SU-DHL-6 (cell line): ENCODE results near the gene BCAN.

Experiments used
- H2AFZ ChIP-seq: fragments of 200-600 bp; sonication (generic); 2 replicates; pipeline ENCODE4 v1.6.1; 2014; ENCODE audit warnings: low read depth, mild to moderate bottlenecking, moderate library complexity, mixed read lengths, antibody characterized with exemption, low read length; ENCODE audit not compliant: severe bottlenecking
- H3F3A ChIP-seq: fragments of 200-600 bp; shearing (Covaris generic); 2 replicates; pipeline ENCODE4 v1.6.0; 2016; ENCODE audit warnings: antibody characterized with exemption, mild to moderate bottlenecking; ENCODE audit not compliant: insufficient read depth
- H3K27ac ChIP-seq: fragments of 200-600 bp; sonication (generic); 2 replicates; pipeline ENCODE4 v1.5.1; 2016; ENCODE audit warnings: low read depth, mild to moderate bottlenecking, low read length, moderate library complexity, mixed read lengths
- H3K27me3 ChIP-seq: fragments of 200-600 bp; sonication (generic), shearing (Covaris generic); 2 replicates; pipeline ENCODE4 v1.6.0; 2014; ENCODE audit warnings: mild to moderate bottlenecking, low read length
- H3K36me3 ChIP-seq: fragments of 200-600 bp; sonication (generic); 2 replicates; pipeline ENCODE4 v1.6.1; 2014; ENCODE audit warnings: mild to moderate bottlenecking, low read length, mixed read lengths
- H3K4me2 ChIP-seq: fragments of 300-600, 200-600 bp; shearing (Covaris generic), sonication (generic); 2 replicates; pipeline ENCODE4 v1.6.0; 2014; ENCODE audit warnings: low read length, low read depth, mild to moderate bottlenecking; ENCODE audit not compliant: poor library complexity, severe bottlenecking
- H3K4me3 ChIP-seq: fragments of 200-600 bp; sonication (generic); 2 replicates; pipeline ENCODE4 v1.5.1; 2014; ENCODE audit warnings: antibody characterized with exemption, low read length, mild to moderate bottlenecking, mixed read lengths; ENCODE audit not compliant: insufficient read depth, poor library complexity, severe bottlenecking
- H3K79me2 ChIP-seq: fragments of 200-600 bp; sonication (generic); 2 replicates; pipeline ENCODE4 v1.6.1; 2014; ENCODE audit warnings: mild to moderate bottlenecking, low read length, moderate library complexity; ENCODE audit not compliant: insufficient read depth
- H3K9ac ChIP-seq: fragments of 200-600 bp; sonication (generic); 2 replicates; pipeline ENCODE4 v1.7.0; 2014; ENCODE audit warnings: mild to moderate bottlenecking, low read length
- H3K9me2 ChIP-seq: fragments of 200-600 bp; sonication (generic); replicated peaks from 2 replicates; pipeline ENCODE4 v1.6.1; 2014; ENCODE audit warnings: low read length; ENCODE audit not compliant: insufficient read depth
- H3K9me3 ChIP-seq: fragments of 200-600 bp; sonication (generic); 2 replicates; pipeline ENCODE4 v1.6.1; 2014; ENCODE audit warnings: low read length, mixed read lengths; ENCODE audit not compliant: insufficient read depth
- H4K20me1 ChIP-seq: fragments of 200-600 bp; sonication (generic); 2 replicates; pipeline ENCODE4 v1.6.1; 2014; ENCODE audit warnings: low read depth, mild to moderate bottlenecking, antibody characterized with exemption, low read length, moderate library complexity, mixed read lengths
- CTCF ChIP-seq: fragments of 200-600 bp; sonication (generic); IDR thresholded peaks from one replicate; pipeline ENCODE4 v1.5.1; 2017; ENCODE audit warnings: antibody characterized with exemption, mild to moderate bottlenecking, low read length, moderate library complexity; ENCODE audit not compliant: insufficient read depth, poor library complexity, severe bottlenecking
- EZH2phosphoT487 ChIP-seq: fragments of 200-600 bp; sonication (generic), shearing (Covaris generic); conservative IDR thresholded peaks from 2 replicates; pipeline ENCODE4 v1.6.1; 2018; ENCODE audit warnings: mild to moderate bottlenecking, antibody characterized with exemption, low read length, moderate library complexity, mixed read lengths

Gene BCAN

GRCh38 chr1:156652131-156652991 is 10.4 kb downstream of the BCAN start:
- Histone ChIP-seq H3K27ac (no peak overlapping the region), H3K4me3 (no peak overlapping the region), H2AFZ (no peak overlapping the region), H3K27me3 (no peaks in the 10 kb centered on the region), H3K9me2 (no peaks in the 10 kb centered on the region), H3F3A (no peaks in the 10 kb centered on the region), H3K9ac (no peak overlapping the region), H3K79me2 (no peaks in the 10 kb centered on the region), H4K20me1 (no peaks in the 10 kb centered on the region), H3K9me3 (no peaks in the 10 kb centered on the region), H3K36me3 (no peaks in the 10 kb centered on the region), H3K4me2 (no peak overlapping the region)
- TF ChIP-seq CTCF (no peak), EZH2phosphoT487 (no peak)

GRCh38 chr1:156652992-156653355 is 11.1 kb downstream of the BCAN start:
- Histone ChIP-seq H2AFZ (no peak overlapping the region), H3K4me3 (no peak overlapping the region), H3K27me3 (no peaks in the 10 kb centered on the region), H4K20me1 (no peaks in the 10 kb centered on the region), H3F3A (no peaks in the 10 kb centered on the region), H3K4me2 (no peak overlapping the region), H3K9ac (no peak overlapping the region), H3K36me3 (no peaks in the 10 kb centered on the region), H3K9me3 (no peaks in the 10 kb centered on the region), H3K79me2 (no peaks in the 10 kb centered on the region), H3K9me2 (no peaks in the 10 kb centered on the region), H3K27ac (no peak overlapping the region)
- TF ChIP-seq EZH2phosphoT487, result no peak
- TF ChIP-seq CTCF, result no peak

- TF ChIP-seq EZH2phosphoT487 (no peak), CTCF (no peak)
- H3K9me2 ChIP-seq, result no peaks in the 10 kb centered on the region
- H3K9ac ChIP-seq, result no peak overlapping the region
- H3F3A ChIP-seq, result no peaks in the 10 kb centered on the region
- H3K79me2 ChIP-seq, result no peaks in the 10 kb centered on the region
- no peak overlapping the region for H3K4me2 ChIP-seq
- no peaks in the 10 kb centered on the region for H4K20me1 ChIP-seq
- H3K27me3 ChIP-seq, result no peaks in the 10 kb centered on the region
- H3K27ac ChIP-seq, result no peak overlapping the region
- no peaks in the 10 kb centered on the region for H3K36me3 ChIP-seq
- H2AFZ ChIP-seq, result no peak overlapping the region
- H3K9me3 ChIP-seq, result no peaks in the 10 kb centered on the region
- H3K4me3 ChIP-seq, result no peak overlapping the region
Observed at GRCh38 chr1:156654700-156655099, 12.8 kb downstream of the BCAN start.
